GM12878 (cell line): Measurements from ENCODE around the gene IFNA17. TPM values are rescaled to one million over a fixed set of nuclear protein-coding genes. Genes with fewer than 3 reads are reported as not detected.

ENCODE experiments used
- ATAC-seq: fragments of 200-7000 bp; cut with Tn5 transposase; 3 replicates; pipeline ENCODE4 v1.9.1; 2020; ENCODE audit warnings: mild to moderate bottlenecking, moderate library complexity
- Bru-seq: library from RNA; stranded (reverse); fragments of 400-500 nt; gene quantifications from one replicate; lab custom pipeline; 2021; lab: Mats Ljungman, UMichigan
- BruChase-seq, 2 experiments: library from RNA; stranded (reverse); fragments of 400-500 nt; gene quantifications; one replicate each; lab custom pipeline; 2021; lab: Mats Ljungman, UMichigan
- BruUV-seq: library from RNA; stranded (reverse); fragments of 400-500 nt; replicated peaks from 2 replicates; lab custom pipeline; 2021; lab: Mats Ljungman, UMichigan
- CTCF ChIA-PET: fragments of 300-600 bp; sonication (Branson Sonifier 250); formaldehyde crosslinking; extraction: SDS; loops from one replicate; lab custom pipeline; 2021; ENCODE audit warnings: inconsistent platforms; lab: Yijun Ruan, JAX
- POLR2A ChIA-PET: fragments of 350-600 bp; formaldehyde crosslinking; extraction: SDS; loops from one replicate; lab custom pipeline; 2021; ENCODE audit warnings: inconsistent platforms; lab: Charles Lee
- RAD21 ChIA-PET: fragments of 300-600 bp; sonication (Branson Sonifier 250); formaldehyde crosslinking; loops from one replicate; lab custom pipeline; 2023; ENCODE audit warnings: antibody characterized with exemption; ENCODE audit not compliant: unreplicated experiment; lab: Charles Lee
- SMC1A ChIA-PET: fragments of 300-600 bp; sonication (Branson Sonifier 250); formaldehyde crosslinking; loops from one replicate; lab custom pipeline; 2023; ENCODE audit not compliant: unreplicated experiment, uncharacterized antibody; lab: Charles Lee
- DNase-seq: peaks from one replicate; pipeline ENCODE4 v3.0.0-alpha.2; 2011; ENCODE audit warnings: low read depth, low spot score
- FAIRE-seq: peaks from 3 replicates; lab custom pipeline; 2011; peaks lifted over from hg19 to GRCh38; lab: Jason Lieb, UNC
- H2AFZ ChIP-seq: 2 replicates; pipeline ENCODE4 v1.6.0; 2011; ENCODE audit warnings: low read depth, low read length, control low read depth; ENCODE audit not compliant: control insufficient read depth
- H3K27ac ChIP-seq: 2 replicates; pipeline ENCODE4 v1.5.1; 2011; ENCODE audit warnings: control low read depth; ENCODE audit not compliant: control insufficient read depth, insufficient read depth
- H3K27me3 ChIP-seq, 2 experiments: replicated peaks in 1 of 2; 2 replicates each; pipeline versions ENCODE4 v1.6.0 to v1.6.1; 2011; ENCODE audit warnings: low read length in 1 of 2; ENCODE audit not compliant: control insufficient read depth in 2 of 2, insufficient read depth in 2 of 2
- H3K36me3 ChIP-seq, 2 experiments: 2 replicates each; pipeline ENCODE4 v1.5.1; 2011; ENCODE audit warnings: low read length in 1 of 2; ENCODE audit not compliant: control insufficient read depth in 2 of 2, insufficient read depth in 2 of 2
- H3K4me1 ChIP-seq: 2 replicates; pipeline ENCODE4 v1.6.1; 2011; ENCODE audit warnings: mild to moderate bottlenecking, low read length, moderate library complexity, mixed read lengths; ENCODE audit not compliant: control insufficient read depth, insufficient read depth
- H3K4me2 ChIP-seq: 2 replicates; pipeline ENCODE4 v1.6.0; 2011; ENCODE audit warnings: control low read depth; ENCODE audit not compliant: control insufficient read depth, insufficient read depth
- H3K4me3 ChIP-seq: fragments of 200-600 bp; sonication (generic); 2 replicates; pipeline ENCODE4 v1.5.1; 2016
- H3K79me2 ChIP-seq: 2 replicates; pipeline ENCODE4 v1.6.0; 2011; ENCODE audit warnings: low read length; ENCODE audit not compliant: control insufficient read depth, insufficient read depth
- H3K9ac ChIP-seq: 2 replicates; pipeline ENCODE4 v1.8.0; 2011; ENCODE audit warnings: low read length, control low read depth, mixed read lengths; ENCODE audit not compliant: control insufficient read depth, insufficient read depth
- H3K9me3 ChIP-seq: replicated peaks from 3 replicates; pipeline ENCODE4 v1.5.1; 2011; ENCODE audit warnings: mild to moderate bottlenecking, low read length; ENCODE audit not compliant: control insufficient read depth, insufficient read depth
- H4K20me1 ChIP-seq: 2 replicates; pipeline ENCODE4 v1.6.0; 2011; ENCODE audit not compliant: control insufficient read depth, insufficient read depth
- EED ChIP-seq: sonication (generic); IDR thresholded peaks from 2 replicates; pipeline ENCODE4 v1.6.1; 2016; ENCODE audit warnings: antibody characterized with exemption, low read depth
- EP300 ChIP-seq, 2 experiments: fragments of 150-350 bp in 1 of 2; IDR thresholded peaks; 2 replicates each; pipeline ENCODE4 v1.6.1; 2011 to 2012; ENCODE audit warnings: low read depth in 2 of 2, low read length in 2 of 2, borderline replicate concordance in 1 of 2, improper control_type of control experiment in 1 of 2, inconsistent platforms in 1 of 2; ENCODE audit not compliant: control insufficient read depth in 1 of 2
- MEF2B ChIP-seq: fragments of 450-650 bp; IDR thresholded peaks from 2 replicates; pipeline ENCODE4 v1.6.1; 2018; ENCODE audit warnings: mild to moderate bottlenecking, moderate library complexity; ENCODE audit not compliant: partially characterized antibody, poor library complexity, severe bottlenecking
- MTA3 ChIP-seq: IDR thresholded peaks from 2 replicates; pipeline ENCODE4 v1.6.1; 2012; ENCODE audit warnings: low read length, inconsistent platforms, borderline replicate concordance
- PAX8 ChIP-seq: fragments of 450-650 bp; IDR thresholded peaks from 2 replicates; pipeline ENCODE4 v1.6.1; 2017; ENCODE audit warnings: mild to moderate bottlenecking, moderate library complexity
- WGBS: methylation state at CpG from one replicate; pipeline ENCODE4 v1.1.6; 2016; ENCODE audit warnings: low lambda C conversion rate; ENCODE audit not compliant: insufficient replicate concordance, insufficient coverage; ENCODE audit errors: missing lambda C conversion rate; 5-methylcytosine and 5-hydroxymethylcytosine counted together
- in situ Hi-C: fragments of 300-500 bp; cut with MboI; formaldehyde crosslinking; loops from 9 replicates; pipeline ENCODE4 v1.14.3; 2018; ENCODE audit warnings: mixed read lengths
- intact Hi-C: fragments of 100-400 bp; cut with micrococcal nuclease; formaldehyde crosslinking; loops from one replicate; pipeline ENCODE4 v1.14.2; 2022; ENCODE audit not compliant: unreplicated experiment
- long read RNA-seq, 2 experiments: library from polyadenylated mRNA; unstranded; transcript quantifications; one replicate each; pipeline ENCODE4 v2.0.0, GENCODE V29; 2019 to 2020
- polyA minus RNA-seq, 3 experiments: library from RNA; depleted of rRNA, polyadenylated mRNA; stranded (reverse); fragments of >200 nt; gene quantifications; 2 replicates each; pipeline ENCODE4 v1.2.3, GENCODE V29; 2011
- polyA plus RNA-seq, 11 experiments: library from polyadenylated mRNA; depleted of rRNA in 4 of 11; unstranded in 6 of 11; stranded (reverse) in 5 of 11; fragments of >200 nt; fragmentation: Nextera tagmentation in 4 of 11; fragmentation: Illumina TruSeq in 1 of 11; extraction: Ambion mirVana in 4 of 11; extraction: Trizol in 1 of 11; gene quantifications; 1 replicate in 1 of 11; 2 replicates in 10 of 11; pipeline versions ENCODE4 v1.2.1 to v1.2.3, GENCODE V29; 2011 to 2016; ENCODE audit warnings: inconsistent platforms in 2 of 11, missing spikeins in 2 of 11, low read depth in 1 of 11
- total RNA-seq, 4 experiments: library from RNA; depleted of rRNA in 3 of 4; stranded (reverse); fragments of >200 nt in 3 of 4; fragmentation: Illumina TruSeq in 1 of 4; extraction: Trizol in 1 of 4; gene quantifications; 2 replicates each; pipeline versions ENCODE4 v1.2.1 to v1.2.3, GENCODE V29; 2013 to 2021

IFNA17 gene
- not detected in 2 replicates for total RNA-seq (2013; cell fraction: nucleolus; rRNA removed)
- not detected in 2 replicates for total RNA-seq (2014; rRNA removed)
- total RNA-seq (2014; rRNA removed; fragmentation: Illumina TruSeq; extraction: Trizol), result not detected in 2 replicates
- total RNA-seq (2021), result not detected in 2 replicates
- polyA plus RNA-seq (2011; ENCODE audit: low read depth), result not detected
- polyA plus RNA-seq (2011; rRNA removed), result not detected in 2 replicates
- not detected in 2 replicates for polyA plus RNA-seq (2011; cell fraction: cytosol; rRNA removed)
- polyA plus RNA-seq (2011; cell fraction: nucleus; rRNA removed), result not detected in 2 replicates
- not detected in 2 replicates for polyA plus RNA-seq (2012)
- polyA plus RNA-seq (2014; fragmentation: Illumina TruSeq; extraction: Trizol), result not detected in 2 replicates
- not detected for polyA plus RNA-seq (2014; fragmentation: Nextera tagmentation; extraction: Ambion mirVana)
- not detected in 2 replicates for polyA plus RNA-seq (2014; rRNA removed)
- not detected for polyA plus RNA-seq (2016; fragmentation: Nextera tagmentation; extraction: Ambion mirVana)
- polyA minus RNA-seq (2011; rRNA and poly(A)+ RNA removed), result not detected in 2 replicates
- polyA minus RNA-seq (2011; cell fraction: cytosol; rRNA and poly(A)+ RNA removed), result not detected in 2 replicates
- not detected in 2 replicates for polyA minus RNA-seq (2011; cell fraction: nucleus; rRNA and poly(A)+ RNA removed)
- Bru-seq, nascent RNA, result not detected
- percentile 23 among the genes with signal in this experiment for BruChase-seq, experiment 1, labeled RNA remaining after a 6-hour chase
- BruChase-seq, experiment 2, labeled RNA remaining after a 2-hour chase, result not detected
- long read RNA-seq, experiment 1, result 0 reads
- long read RNA-seq, experiment 2, result 0 reads

GRCh38 chr9:21228122-21228521 lies at the start of gene IFNA17:
Gene IFNA17, minus strand, starts transcription at chr9:21228222. Its CDS starts 49 bp downstream, at chr9:21228173.
- FAIRE-seq (no peak), DNase-seq (no peak), ATAC-seq (no peak)
- Histone ChIP-seq H3K4me3 (no peak within 1 kb of the TSS), H3K9ac (no peak within 1 kb of the TSS), H3K4me1 (no peaks in the 10 kb centered on the region), H3K4me2 (no peak within 1 kb of the TSS)
- CTCF ChIA-PET, result no interaction called here
- no TSS peak for BruUV-seq
- SMC1A ChIA-PET, result interaction anchor here (0.7 kb wide), 1 partner anchor 494 kb away, joined by 3 read pairs; no protein-coding TSS in a partner anchor
- in situ Hi-C loops, result no loop called here
- TF ChIP-seq MEF2B (no peak), MTA3 (no peak), PAX8 (no peak), EP300 (IDR thresholded peaks at IDR 0.05; ENCODE audit: borderline replicate concordance in 1 of 2, control insufficient read depth in 1 of 2, low read depth in 2 of 2, low read length in 2 of 2) (no peak), EED (no peak)
- TF ChIP-seq, all 136 proteins: peak for 0
- Histone ChIP-seq H3K27me3 (no peaks in the 10 kb centered on the region), H3K36me3 (no peaks in the 10 kb centered on the region), H2AFZ (no peak within 1 kb of the TSS), H3K27ac (no peak within 1 kb of the TSS), H3K9me3 (no peaks in the 10 kb centered on the region), H4K20me1 (no peaks in the 10 kb centered on the region), H3K79me2 (no peaks in the 10 kb centered on the region)
- POLR2A ChIA-PET, result no interaction called here
- WGBS, result 69% methylated on average over 2 of the region's 2 CpGs
- RAD21 ChIA-PET, result no interaction called here
- intact Hi-C loops, result no loop called here
